Sigmoid colon (tissue), 7 donors: Measurements from ENCODE around the gene MLPH. TPM values are rescaled to one million over a fixed set of nuclear protein-coding genes. Genes with fewer than 3 reads are reported as not detected.

Experiments used
- DNase-seq: peaks from one replicate; pipeline ENCODE4 v3.0.0-alpha.2; 2019
- H3K27ac ChIP-seq, 4 donors: fragments of 200-600 bp; sonication (generic); one replicate each; pipeline ENCODE4 v1.5.1; 2016 to 2019; ENCODE audit warnings: mild to moderate bottlenecking in 1 of 4
- H3K27me3 ChIP-seq, 3 donors: fragments of 200-600 bp; sonication (generic); one replicate each; pipeline ENCODE4 v1.5.1; 2019; ENCODE audit warnings: mild to moderate bottlenecking in 1 of 3
- H3K36me3 ChIP-seq, 4 donors: fragments of 200-600 bp; sonication (generic); one replicate each; pipeline ENCODE4 v1.5.1; 2016 to 2019
- H3K4me1 ChIP-seq, 4 donors: fragments of 200-600 bp; sonication (generic); one replicate each; pipeline ENCODE4 v1.5.1; 2017 to 2019
- H3K4me3 ChIP-seq, 4 donors: fragments of 200-600 bp; sonication (generic); one replicate each; pipeline ENCODE4 v1.5.1; 2017 to 2019; ENCODE audit warnings: mild to moderate bottlenecking in 2 of 4, moderate library complexity in 1 of 4
- H3K9me3 ChIP-seq, 4 donors: fragments of 200-600 bp in 3 of 4; sonication (generic) in 3 of 4; one replicate each; pipeline versions ENCODE4 v1.5.1 to v1.6.1; 2013 to 2019
- CTCF ChIP-seq, 4 experiments: fragments of 450-650 bp in 3 of 4; fragments of 200-600 bp in 1 of 4; IDR thresholded peaks; one replicate each; pipeline ENCODE4 v1.5.1; 2016 to 2019; ENCODE audit warnings: antibody characterized with exemption in 4 of 4, mild to moderate bottlenecking in 3 of 4, moderate library complexity in 2 of 4
- EP300 ChIP-seq, 4 donors: sonication (generic); formaldehyde crosslinking; IDR thresholded peaks; one replicate each; pipeline ENCODE4 v1.6.1; 2017; ENCODE audit warnings: antibody characterized with exemption in 4 of 4
- POLR2A ChIP-seq, 2 donors: fragments of 450-650 bp; IDR thresholded peaks; one replicate each; pipeline ENCODE4 v1.6.1; 2016; ENCODE audit warnings: antibody characterized with exemption in 2 of 2, mild to moderate bottlenecking in 2 of 2, moderate library complexity in 2 of 2
- POLR2AphosphoS5 ChIP-seq, 4 donors: sonication (generic); formaldehyde crosslinking; IDR thresholded peaks; one replicate each; pipeline ENCODE4 v1.6.1; 2017; ENCODE audit warnings: antibody characterized with exemption in 4 of 4
- WGBS, 2 donors: extraction: QIAGEN DNeasy Blood & Tissue Kit; methylation state at CpG; one replicate each; pipeline ENCODE4 v1.1.7; 2013; 5-methylcytosine and 5-hydroxymethylcytosine counted together
- intact Hi-C: fragments of 100-400 bp; cut with DNase I; formaldehyde crosslinking; loops from one replicate; pipeline ENCODE4 v1.15.1; 2023
- polyA plus RNA-seq, 3 donors: library from polyadenylated mRNA; stranded (reverse); fragments of 200-250 nt; gene quantifications; one replicate each; pipeline ENCODE4 v1.2.3, GENCODE V29; 2013
- total RNA-seq, 4 donors: library from RNA; depleted of rRNA; stranded (reverse); fragments of >200 nt; gene quantifications; one replicate each; pipeline ENCODE4 v1.1.0, GENCODE V29; 2016
- donor health status: healthy with polysubstance abuse.
- donor health status: Bipolar disorder and iron deficiency.
- donor health status: healthy.

The MLPH gene
- total and polyA plus RNA-seq, 7 donors, result 1.8 to 79.3 (median 21.9) TPM

GRCh38 chr2:237507512-237507911 lies 20.5 kb downstream of the MLPH start:
- Histone ChIP-seq H3K27me3 (no peaks in the 10 kb centered on the region), H3K4me1 (peaks cover 0 to 1% (median under 1%) of the 10 kb centered on the region in 4 donors), H3K9me3 (no peaks in the 10 kb centered on the region), H3K36me3 (no peaks in the 10 kb centered on the region), H3K27ac (no peak overlapping the region), H3K4me3 (no peak overlapping the region)
- intact Hi-C loops, result no loop called here
- no peak for TF ChIP-seq POLR2A (IDR thresholded peaks at IDR 0.05)
- TF ChIP-seq EP300 (IDR thresholded peaks at IDR 0.05), result no peak
- TF ChIP-seq CTCF (IDR thresholded peaks at IDR 0.05), result no peak
- no peak for TF ChIP-seq POLR2AphosphoS5 (IDR thresholded peaks at IDR 0.05)
- DNase-seq, result peak; percentile 4
- WGBS, 2 donors, result 16 to 54% methylated on average over 7 of the region's 7 CpGs

GRCh38 chr2:237508361-237508760 lies 21.3 kb downstream of the MLPH start:
- H3K36me3 ChIP-seq, result no peaks in the 10 kb centered on the region
- H3K4me3 ChIP-seq, result no peak overlapping the region
- WGBS, 2 donors, result 91 to 96% methylated on average over 4 of the region's 4 CpGs
- H3K27ac ChIP-seq, result no peak overlapping the region
- DNase-seq, result no peak
- no peaks in the 10 kb centered on the region for H3K27me3 ChIP-seq
- H3K4me1 ChIP-seq, result peaks cover 0 to 10% (median 7%) of the 10 kb centered on the region in 4 donors
- TF ChIP-seq EP300 (IDR thresholded peaks at IDR 0.05), result no peak
- no peak for TF ChIP-seq CTCF (IDR thresholded peaks at IDR 0.05)
- TF ChIP-seq POLR2A (IDR thresholded peaks at IDR 0.05), result no peak
- TF ChIP-seq POLR2AphosphoS5 (IDR thresholded peaks at IDR 0.05), result no peak
- no peaks in the 10 kb centered on the region for H3K9me3 ChIP-seq
- intact Hi-C loops, result no loop called here

GRCh38 chr2:237509151-237509550 lies 22.1 kb downstream of the MLPH start:
- WGBS, 2 donors, result 90% methylated on average over 2 of the region's 2 CpGs
- TF ChIP-seq POLR2A (IDR thresholded peaks at IDR 0.05) (no peak), EP300 (IDR thresholded peaks at IDR 0.05) (no peak), CTCF (IDR thresholded peaks at IDR 0.05) (no peak), POLR2AphosphoS5 (IDR thresholded peaks at IDR 0.05) (no peak)
- intact Hi-C loops, result no loop called here
- no peaks in the 10 kb centered on the region for H3K27me3 ChIP-seq
- no peaks in the 10 kb centered on the region for H3K9me3 ChIP-seq
- no peak overlapping the region for H3K4me3 ChIP-seq
- H3K36me3 ChIP-seq, result no peaks in the 10 kb centered on the region
- no peak for DNase-seq
- peaks cover 0 to 17% (median 12%) of the 10 kb centered on the region in 4 donors for H3K4me1 ChIP-seq
- H3K27ac ChIP-seq, result no peak overlapping the region

- H3K9me3 ChIP-seq, result no peaks in the 10 kb centered on the region
- no peak overlapping the region for H3K27ac ChIP-seq
- TF ChIP-seq POLR2A (IDR thresholded peaks at IDR 0.05) (no peak), POLR2AphosphoS5 (IDR thresholded peaks at IDR 0.05) (no peak), EP300 (IDR thresholded peaks at IDR 0.05) (no peak), CTCF (IDR thresholded peaks at IDR 0.05) (no peak)
- peaks cover 0 to 17% (median 12%) of the 10 kb centered on the region in 4 donors for H3K4me1 ChIP-seq
- no peaks in the 10 kb centered on the region for H3K27me3 ChIP-seq
- no peaks in the 10 kb centered on the region for H3K36me3 ChIP-seq
- intact Hi-C loops, result no loop called here
- DNase-seq, result no peak
- WGBS, 2 donors, result 22 to 68% methylated on average over 7 of the region's 7 CpGs
- no peak overlapping the region for H3K4me3 ChIP-seq
These were observed 22.9 kb downstream of the MLPH start for GRCh38 chr2:237509905-237510304.
